Mesodermal cell (in vitro differentiated cells): ENCODE measurements around the gene ICOSLG.

Source experiments
- H3K27ac ChIP-seq: 2 replicates; pipeline ENCODE4 v1.7.0; 2013; ENCODE audit warnings: mild to moderate bottlenecking, low read depth, low read length, moderate library complexity; ENCODE audit not compliant: severe bottlenecking
- H3K36me3 ChIP-seq: 2 replicates; pipeline ENCODE4 v1.7.1; 2013; ENCODE audit warnings: mild to moderate bottlenecking, low read length, moderate library complexity; ENCODE audit not compliant: control insufficient read depth, insufficient read depth
- H3K4me1 ChIP-seq: one replicate; pipeline ENCODE4 v1.7.1; 2013; ENCODE audit warnings: mild to moderate bottlenecking, low read length; ENCODE audit not compliant: insufficient read depth, control insufficient read depth, poor library complexity, severe bottlenecking
- H3K4me3 ChIP-seq: 2 replicates; pipeline ENCODE4 v1.7.0; 2013; ENCODE audit warnings: low read length, control low read depth, mild to moderate bottlenecking; ENCODE audit not compliant: insufficient read depth, poor library complexity, severe bottlenecking; ENCODE audit errors: extremely low read depth
- H3K9me3 ChIP-seq: 2 replicates; pipeline ENCODE4 v1.7.1; 2013; ENCODE audit warnings: mild to moderate bottlenecking, low read length, moderate library complexity; ENCODE audit not compliant: control insufficient read depth
- WGBS, 2 experiments: methylation state at CpG; one replicate each; pipeline ENCODE4 v1.1.5; 2013; ENCODE audit warnings: missing lambda C conversion rate in 2 of 2; ENCODE audit not compliant: insufficient coverage in 2 of 2; 5-methylcytosine and 5-hydroxymethylcytosine counted together

ICOSLG gene

DNA sequence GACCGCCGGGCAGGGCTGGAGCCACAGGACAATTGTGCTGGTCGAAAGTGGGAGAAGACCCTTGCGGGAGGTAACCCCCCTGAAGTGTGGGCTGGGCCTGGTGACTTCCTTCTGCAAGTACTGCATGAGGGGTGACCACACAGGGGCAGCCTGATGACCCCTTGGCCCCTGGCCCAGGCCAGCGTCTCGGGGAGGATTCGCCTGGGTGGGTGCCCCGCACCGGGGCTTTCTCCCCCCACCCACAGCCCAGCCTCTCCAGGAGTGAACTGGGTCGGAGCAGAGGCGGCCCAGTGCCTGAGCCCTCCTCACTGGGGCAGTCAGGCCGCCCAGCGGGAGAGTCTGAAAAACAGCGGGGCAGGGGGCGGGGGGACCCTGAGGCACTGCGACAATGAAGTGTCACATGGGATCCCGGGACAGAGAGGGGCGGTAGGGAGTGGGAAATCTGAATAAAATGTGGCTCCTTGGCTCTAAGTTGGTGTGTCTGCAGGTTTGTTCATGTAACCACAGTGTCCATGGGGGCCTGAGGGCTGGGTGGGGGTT, 22.5 kb upstream of the ICOSLG start:
- H3K4me3 ChIP-seq: no peak overlapping the region

DNA sequence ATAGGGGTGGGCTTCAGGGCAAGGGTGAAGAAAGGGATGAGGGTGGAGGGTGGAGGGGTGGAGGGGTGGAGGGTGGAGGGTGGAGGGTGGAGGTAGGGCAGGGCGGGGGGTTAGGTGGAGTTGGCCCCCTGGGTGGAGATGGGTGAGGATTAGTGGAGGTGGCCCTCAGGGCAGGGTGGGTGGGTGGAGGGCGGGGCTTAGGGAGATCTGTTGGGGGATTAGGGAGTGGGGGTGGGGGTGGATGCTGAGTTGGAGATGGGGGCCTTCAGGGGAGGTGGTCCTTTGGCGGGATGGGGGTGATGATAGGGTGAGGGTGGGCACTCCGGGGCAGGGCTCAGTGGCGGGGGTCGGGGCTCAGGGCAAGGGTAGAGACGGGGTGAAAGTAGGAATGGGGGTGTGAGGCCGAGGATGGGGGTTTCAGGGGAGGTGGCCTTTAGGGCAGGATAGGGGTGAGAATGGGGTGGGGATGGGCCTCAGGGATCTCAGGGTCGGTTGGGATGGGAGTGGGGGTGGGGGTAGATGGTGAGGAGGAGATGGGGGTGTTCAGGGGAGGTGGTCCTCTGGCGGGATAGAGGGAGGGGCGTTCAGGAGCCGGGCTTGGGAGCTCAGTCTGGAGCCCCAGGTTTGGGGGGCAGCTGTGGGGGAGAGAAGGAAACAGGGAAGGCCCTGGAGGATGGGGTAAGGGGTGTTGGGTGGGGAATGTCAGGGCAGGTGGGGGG, 21.8 kb upstream of the ICOSLG start:
- H3K4me3 ChIP-seq: no peak overlapping the region
- WGBS, 2 experiments: 63 to 73% methylated on average over 2 to 6 of the region's 12 CpGs
- H3K36me3 ChIP-seq: no peaks in the 10 kb centered on the region
- peaks cover 9% of the 10 kb centered on the region for H3K4me1 ChIP-seq
- no peaks in the 10 kb centered on the region for H3K9me3 ChIP-seq
- H3K27ac ChIP-seq: no peak overlapping the region

More for the DNA sequence above, 22.5 kb upstream of the ICOSLG start:
- Histone ChIP-seq H3K4me1 (peaks cover 9% of the 10 kb centered on the region), H3K36me3 (no peaks in the 10 kb centered on the region), H3K27ac (no peak overlapping the region), H3K9me3 (no peaks in the 10 kb centered on the region)
- 34% methylated on average over 11 to 13 of the region's 18 CpGs for WGBS, 2 experiments

DNA sequence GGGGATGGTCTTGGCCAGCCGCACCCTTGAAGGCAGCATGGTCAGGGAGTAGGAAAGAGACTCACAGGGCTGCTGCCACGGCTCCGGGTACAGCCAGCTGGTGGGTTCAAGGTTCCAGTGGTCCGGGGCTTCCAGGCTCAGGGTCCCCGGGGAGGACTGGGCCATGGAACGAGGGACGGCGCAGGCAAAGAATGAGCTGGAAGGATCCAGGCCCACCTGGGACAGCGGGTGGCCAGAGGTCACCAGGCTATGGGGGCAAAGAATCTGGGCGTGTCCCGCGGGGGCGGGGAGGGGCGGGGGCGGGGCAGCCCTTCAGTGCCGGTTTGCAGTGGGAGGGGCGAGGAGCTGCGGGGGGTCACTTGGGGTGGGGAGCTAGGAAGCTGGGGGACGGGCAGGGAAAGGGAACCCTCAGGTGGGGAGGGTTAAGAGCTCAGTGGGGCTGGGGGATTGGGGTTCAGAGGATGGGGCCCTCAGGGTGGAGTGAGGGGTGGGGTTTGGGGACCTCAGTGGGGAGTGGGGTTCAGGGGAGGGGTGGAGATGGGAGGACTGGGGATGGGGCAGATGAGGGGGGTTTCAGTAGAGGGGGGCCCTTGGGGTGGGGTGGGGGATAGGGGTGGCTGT, 21.0 kb upstream of the ICOSLG start, which contains the start of gene DNMT3L:
DNMT3L (minus strand) TSS at position 223 of the 621 bp plus-strand sequence. CDS start 638 bp downstream, outside the sequence.
- H3K27ac ChIP-seq: no peak within 1 kb of the TSS
- H3K9me3 ChIP-seq: no peaks in the 10 kb centered on the region
- H3K4me1 ChIP-seq: peaks cover 9% of the 10 kb centered on the region
- H3K4me3 ChIP-seq: no peak within 1 kb of the TSS
- 74 to 78% methylated on average over 8 to 13 of the region's 19 CpGs for WGBS, 2 experiments
- H3K36me3 ChIP-seq: no peaks in the 10 kb centered on the region

DNA sequence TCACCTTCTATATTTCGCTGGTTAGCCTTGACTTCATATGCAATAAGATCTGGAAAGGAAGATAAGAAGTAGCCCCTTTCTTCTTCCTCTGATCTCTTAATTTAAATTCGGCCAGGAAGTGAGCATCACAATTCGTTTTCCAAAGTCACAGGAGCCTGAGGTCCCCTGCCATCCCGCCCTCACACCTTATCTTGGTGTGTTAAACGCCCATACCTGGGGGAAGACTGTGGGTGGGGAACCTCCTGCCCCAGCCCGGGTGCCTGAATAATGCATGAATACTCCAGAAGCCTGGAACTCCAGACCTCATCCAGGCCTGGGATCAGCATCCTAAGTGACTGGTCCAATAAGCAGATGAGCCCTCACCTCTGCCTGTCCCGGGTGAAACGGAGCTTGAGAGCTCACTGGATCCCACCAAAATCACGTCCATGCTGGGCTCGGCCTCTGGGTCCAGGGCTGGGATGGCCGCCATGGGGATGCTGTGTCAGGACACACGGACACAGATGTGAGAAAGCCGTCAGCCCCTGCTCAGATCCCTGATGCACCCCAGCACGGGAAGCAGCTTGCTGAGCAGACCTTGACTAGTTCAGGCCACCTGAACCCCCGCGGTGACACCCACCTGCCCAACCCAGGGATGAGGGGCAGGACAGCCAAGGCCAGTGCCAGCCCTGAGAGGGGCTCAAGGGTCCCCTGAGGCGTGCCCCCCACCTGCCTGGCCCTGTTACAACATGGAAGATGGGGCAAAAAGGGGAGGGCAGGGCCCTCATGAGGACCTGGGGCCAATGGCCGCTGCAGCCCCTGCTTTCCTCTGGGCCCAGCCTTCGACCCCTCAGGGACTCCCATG, 20.3 kb upstream of the ICOSLG start:
- Histone ChIP-seq H3K4me1 (peaks cover 9% of the 10 kb centered on the region), H3K4me3 (no peak overlapping the region), H3K9me3 (no peaks in the 10 kb centered on the region), H3K36me3 (no peaks in the 10 kb centered on the region), H3K27ac (no peak overlapping the region)
- WGBS, 2 experiments: 81 to 84% methylated on average over 12 to 16 of the region's 19 CpGs

DNA sequence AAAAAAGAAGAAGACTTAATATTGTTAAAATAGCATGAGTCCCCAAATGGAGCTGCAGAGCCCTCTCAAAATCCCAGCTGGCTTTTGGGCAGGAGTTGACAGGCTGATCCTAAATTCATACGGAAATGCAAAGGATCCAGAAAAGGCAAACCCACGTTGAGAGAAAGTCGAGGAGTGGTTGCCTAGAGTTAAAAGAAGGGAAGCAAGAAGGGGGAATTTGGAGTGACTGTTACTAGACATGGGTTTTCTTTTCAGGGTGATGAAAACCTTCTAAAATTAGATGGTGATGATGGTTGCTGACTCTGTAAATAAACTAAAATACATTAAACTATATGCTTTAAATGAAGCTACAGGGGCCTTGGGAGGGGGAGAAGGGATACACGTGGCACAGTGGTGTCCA, 19.3 kb upstream of the ICOSLG start:
- 78% methylated on average over 3 to 4 of the region's 4 CpGs for WGBS, 2 experiments

DNA sequence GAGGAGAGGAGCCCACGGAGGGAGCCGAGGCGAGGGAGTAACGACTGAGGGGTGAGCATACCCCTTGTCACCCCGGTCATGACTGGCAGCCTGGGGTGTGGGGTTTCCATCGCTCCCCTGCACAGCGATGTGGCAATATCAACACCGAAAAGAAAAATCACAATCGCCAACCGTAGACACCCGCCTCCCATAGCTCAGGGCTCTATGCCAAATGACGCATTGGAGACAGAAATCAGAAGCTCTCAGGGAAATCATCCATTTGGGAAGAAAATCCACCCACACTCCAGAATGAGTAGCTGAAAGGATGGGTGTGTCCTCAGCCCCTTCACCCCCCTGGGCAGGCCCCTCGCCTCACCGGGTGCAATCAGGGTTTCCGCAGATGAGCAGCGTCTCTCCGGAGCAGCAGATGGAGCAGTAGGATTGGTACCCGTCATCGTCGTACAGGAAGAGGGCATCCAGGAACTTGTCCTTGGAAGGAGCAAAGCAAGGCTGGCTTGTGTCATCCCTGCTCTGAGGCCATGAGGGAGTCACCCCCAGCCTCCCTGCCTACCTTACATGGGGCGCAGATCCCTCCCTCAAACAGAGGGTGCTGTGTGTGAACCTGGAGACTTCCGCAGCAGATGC, 18.5 kb upstream of the ICOSLG start:
- Histone ChIP-seq H3K36me3 (no peaks in the 10 kb centered on the region), H3K4me1 (peaks cover 20% of the 10 kb centered on the region), H3K9me3 (no peaks in the 10 kb centered on the region), H3K27ac (no peak overlapping the region), H3K4me3 (no peak overlapping the region)
- 90% methylated on average over 18 to 20 of the region's 22 CpGs for WGBS, 2 experiments

More for the DNA sequence above, 19.3 kb upstream of the ICOSLG start:
- H3K27ac ChIP-seq: no peak overlapping the region
- H3K4me1 ChIP-seq: peaks cover 15% of the 10 kb centered on the region
- no peak overlapping the region for H3K4me3 ChIP-seq
- H3K9me3 ChIP-seq: no peaks in the 10 kb centered on the region
- no peaks in the 10 kb centered on the region for H3K36me3 ChIP-seq

DNA sequence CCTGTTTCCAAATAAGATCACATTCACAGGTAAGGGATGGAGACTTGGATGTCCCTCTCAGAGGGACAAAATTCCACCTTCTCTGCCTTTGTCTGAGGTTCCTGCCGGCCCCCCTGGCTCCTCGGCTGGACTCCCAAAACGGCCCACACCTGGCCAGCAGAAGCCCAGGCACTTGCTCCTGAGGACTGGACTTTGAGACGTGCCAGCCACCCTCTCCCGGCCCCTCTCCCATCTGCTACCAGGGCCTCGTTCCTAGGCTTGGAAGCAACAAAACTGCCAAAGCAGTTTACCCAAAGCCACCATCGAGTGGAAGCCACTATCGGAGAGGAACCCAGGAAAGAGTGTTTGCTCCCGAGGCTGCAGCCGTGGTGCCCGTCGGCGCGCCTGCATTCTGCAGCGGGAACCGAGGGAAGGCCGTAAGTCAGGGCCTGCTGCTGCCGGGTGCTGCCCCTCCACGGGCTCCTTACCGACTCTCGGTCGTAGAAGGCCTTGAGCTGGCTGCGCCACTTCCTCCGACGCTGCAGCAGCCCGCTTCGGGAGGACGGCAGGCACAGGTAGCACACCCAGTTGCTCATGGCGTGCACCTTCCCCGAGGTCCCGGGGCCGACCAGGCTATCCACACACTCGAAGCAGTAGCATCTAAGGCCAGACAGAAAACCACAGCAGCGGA, 17.4 kb upstream of the ICOSLG start:
- Histone ChIP-seq H3K9me3 (no peaks in the 10 kb centered on the region), H3K4me1 (peaks cover 13% of the 10 kb centered on the region), H3K4me3 (no peak overlapping the region), H3K27ac (no peak overlapping the region), H3K36me3 (no peaks in the 10 kb centered on the region)
- 95 to 96% methylated on average over 33 to 34 of the region's 34 CpGs for WGBS, 2 experiments

DNA sequence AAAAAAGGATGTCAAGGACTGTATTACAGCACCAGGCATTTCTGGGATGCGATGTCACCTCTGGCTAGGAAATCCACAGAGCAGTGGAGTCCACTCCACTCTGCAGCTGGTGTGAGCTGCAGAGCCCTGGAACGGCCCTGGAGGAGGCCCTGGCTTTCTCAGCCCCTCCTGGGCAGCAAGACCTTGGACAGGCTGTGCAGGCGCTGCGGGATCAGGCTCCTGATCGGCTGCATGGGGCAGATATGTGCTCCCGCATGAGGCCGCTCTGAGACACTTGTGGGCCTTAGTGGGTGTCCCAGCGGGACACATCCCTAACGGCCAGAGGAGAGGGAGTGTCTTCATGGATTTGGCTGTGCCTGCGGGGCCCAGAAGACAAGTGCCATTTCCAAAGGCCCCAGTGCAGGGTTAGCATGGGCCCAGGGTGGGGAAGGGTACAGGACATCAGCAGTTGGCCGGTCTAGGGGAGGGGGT, 14.8 kb upstream of the ICOSLG start:
- Histone ChIP-seq H3K36me3 (no peaks in the 10 kb centered on the region), H3K4me1 (peaks cover 12% of the 10 kb centered on the region), H3K9me3 (no peaks in the 10 kb centered on the region), H3K27ac (no peak overlapping the region), H3K4me3 (no peak overlapping the region)
- 92% methylated on average over 9 to 11 of the region's 11 CpGs for WGBS, 2 experiments

DNA sequence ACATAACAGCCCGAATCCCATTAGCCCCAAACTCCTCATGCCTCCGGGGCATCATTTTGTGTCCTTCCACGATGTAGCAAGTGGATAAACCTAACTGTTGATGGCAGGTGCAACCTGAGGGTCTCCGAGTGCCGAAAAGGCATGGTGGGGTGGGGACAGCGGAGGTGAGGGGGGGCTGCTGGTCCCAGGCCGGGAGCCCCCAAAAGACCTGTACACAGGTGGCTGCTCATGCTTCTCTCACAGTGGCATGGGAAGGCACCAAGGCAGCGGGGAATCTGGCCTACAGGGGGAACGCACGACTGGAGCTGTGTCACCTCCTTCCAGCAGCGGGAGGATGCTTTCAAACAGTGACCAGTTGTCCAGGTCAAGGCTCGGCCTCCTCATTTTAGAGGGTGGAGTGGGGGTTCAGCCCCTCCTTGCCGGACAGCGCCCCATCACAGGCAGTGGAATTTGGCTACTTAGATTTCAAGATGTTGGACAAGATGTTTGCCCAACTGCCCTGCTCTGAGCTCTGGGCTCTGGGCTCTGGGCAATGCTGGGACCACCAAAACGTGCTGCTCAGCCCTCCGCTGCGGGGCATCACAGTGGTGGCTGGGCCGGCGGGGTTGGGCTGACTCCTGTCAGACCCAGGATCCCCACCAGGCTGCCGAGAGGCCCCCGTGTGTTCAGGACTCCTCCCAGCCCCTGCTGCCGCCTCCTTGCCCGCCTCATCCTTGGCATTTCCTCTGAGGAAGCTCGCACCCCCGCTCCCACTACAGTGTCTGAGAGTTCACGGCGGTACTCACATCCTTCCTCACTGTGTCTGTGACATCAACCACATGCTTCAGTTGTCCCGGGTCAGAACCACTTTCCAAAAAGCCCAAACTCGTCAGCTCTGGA, 13.3 kb upstream of the ICOSLG start:
- Histone ChIP-seq H3K4me1 (peaks cover 12% of the 10 kb centered on the region), H3K36me3 (no peaks in the 10 kb centered on the region), H3K27ac (no peak overlapping the region), H3K4me3 (no peak overlapping the region), H3K9me3 (no peaks in the 10 kb centered on the region)
- 86 to 87% methylated on average over 26 to 29 of the region's 29 CpGs for WGBS, 2 experiments
